KBM-7 (cell line): ENCODE results near the gene TMEM273.
A peak's percentile ranks its signal among the peaks of the same experiment; 100 is the strongest.

Source experiments
- DNase-seq: peaks from one replicate; pipeline ENCODE4 v3.0.0-alpha.2; 2015
- in situ Hi-C: fragments of 300-500 bp; cut with MboI; formaldehyde crosslinking; loops from 2 replicates; pipeline ENCODE4 v1.14.3; 2020; ENCODE audit warnings: low sequenced_read_pairs, low pct_unique_long_range_greater_than_20kb, mixed read lengths

TMEM273 gene, protein sequence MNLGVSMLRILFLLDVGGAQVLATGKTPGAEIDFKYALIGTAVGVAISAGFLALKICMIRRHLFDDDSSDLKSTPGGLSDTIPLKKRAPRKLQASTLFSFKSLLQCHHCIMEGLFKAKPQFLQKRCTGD

DNA sequence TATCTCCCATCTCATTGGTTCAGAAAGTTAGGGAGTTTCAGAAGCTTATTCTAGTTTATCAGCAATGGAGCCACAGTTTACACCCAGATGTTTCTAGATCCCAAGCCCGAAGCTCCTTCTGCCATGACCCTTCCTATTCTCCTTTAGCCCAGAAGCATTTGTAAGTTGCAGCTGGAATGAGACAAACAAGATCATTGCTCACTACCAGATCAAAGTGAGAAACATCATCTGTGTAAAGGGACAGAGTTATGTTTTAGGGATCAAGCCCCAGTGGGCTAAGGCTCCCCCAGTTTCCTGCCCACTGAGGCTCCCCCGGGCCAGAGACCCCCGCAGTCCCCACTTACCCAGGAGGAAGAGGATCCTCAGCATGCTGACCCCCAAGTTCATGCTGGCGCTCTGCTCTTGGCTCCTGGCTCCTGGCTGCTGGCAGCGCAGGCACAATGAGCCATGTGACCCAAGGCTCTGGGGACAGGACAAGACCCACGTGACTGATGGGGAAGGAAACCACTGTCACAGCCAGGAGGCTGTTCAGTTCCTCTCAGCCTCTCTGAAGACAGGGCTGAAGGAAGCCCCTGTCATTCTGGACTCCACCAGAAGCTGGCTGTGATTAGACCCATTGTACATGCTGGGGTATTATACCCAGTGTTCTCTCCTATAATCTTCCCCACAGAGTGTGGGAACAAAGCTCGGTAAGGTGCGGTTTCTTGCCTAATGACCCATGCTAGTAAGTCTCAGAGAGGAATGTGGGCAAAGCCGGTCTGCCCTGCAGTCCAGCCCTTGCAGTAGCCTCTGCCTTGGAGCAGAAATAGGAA lies at the start of gene TMEM273:
TSS of gene TMEM273 (minus strand) at position 442 of the 812 bp plus-strand sequence. CDS start at position 387, 55 bp downstream.
- DNase-seq, result peak; percentile 75
- in situ Hi-C loops, result no loop called here

DNA sequence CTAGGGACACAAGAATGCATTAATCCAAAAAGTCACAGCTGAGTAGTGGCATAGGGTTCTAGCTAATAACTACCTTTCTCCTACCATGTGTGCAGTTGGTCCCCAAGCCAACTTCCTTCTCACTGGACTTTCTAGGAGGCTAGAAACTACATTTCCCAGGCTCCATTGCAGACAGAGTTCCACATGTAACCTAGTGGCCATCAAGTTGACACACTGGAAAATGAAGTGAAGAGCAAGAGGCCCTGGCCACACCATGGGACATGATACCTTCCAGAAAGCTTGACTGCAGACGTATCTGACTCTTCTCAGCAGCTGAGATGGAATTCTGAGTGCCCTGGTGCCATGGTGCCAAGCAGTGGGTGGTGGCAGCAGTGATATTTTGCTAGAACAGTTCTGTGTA lies 49.8 kb upstream of the TMEM273 start:
- in situ Hi-C loops, result no loop called here
- DNase-seq, result no peak

GRCh38 chr10:49235392-49235791 lies 47.2 kb upstream of the TMEM273 start:
- in situ Hi-C loops, result no loop called here
- no peak for DNase-seq

- DNase-seq, result no peak
- in situ Hi-C loops, result no loop called here
These were observed 43.1 kb upstream of the TMEM273 start for GRCh38 chr10:49231086-49231820.

- DNase-seq, result no peak
- in situ Hi-C loops, result no loop called here
These were observed 41.8 kb upstream of the TMEM273 start for GRCh38 chr10:49230004-49230403.

- no peak for DNase-seq
- in situ Hi-C loops, result no loop called here
These were observed 40.5 kb upstream of the TMEM273 start for GRCh38 chr10:49228677-49229076.

- in situ Hi-C loops, result no loop called here
These were observed 39.2 kb upstream of the TMEM273 start for GRCh38 chr10:49227406-49227805.

DNA sequence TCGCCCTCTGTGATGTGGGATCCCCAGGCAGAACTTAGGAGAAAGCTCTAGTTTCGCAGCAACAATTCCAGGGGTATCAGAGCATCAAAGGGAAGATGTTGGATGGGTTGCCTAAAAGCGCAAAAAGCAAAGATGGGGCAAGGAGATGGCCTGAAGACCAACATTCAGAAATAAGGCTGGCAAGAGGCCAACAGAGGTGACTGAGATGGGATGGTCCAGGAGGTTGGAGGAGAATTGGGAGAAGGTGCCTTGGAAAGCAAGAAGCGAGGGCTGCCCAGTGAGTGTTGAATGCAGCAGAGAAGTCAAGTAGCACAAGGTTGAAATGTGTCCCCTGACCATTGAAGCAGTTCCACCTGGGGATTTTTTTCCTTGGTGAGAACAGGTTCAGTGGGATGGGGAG lies 38.4 kb upstream of the TMEM273 start:
- DNase-seq, result no peak
- in situ Hi-C loops, result no loop called here

More at GRCh38 chr10:49227406-49227805, 39.2 kb upstream of the TMEM273 start:
- DNase-seq, result no peak

DNA sequence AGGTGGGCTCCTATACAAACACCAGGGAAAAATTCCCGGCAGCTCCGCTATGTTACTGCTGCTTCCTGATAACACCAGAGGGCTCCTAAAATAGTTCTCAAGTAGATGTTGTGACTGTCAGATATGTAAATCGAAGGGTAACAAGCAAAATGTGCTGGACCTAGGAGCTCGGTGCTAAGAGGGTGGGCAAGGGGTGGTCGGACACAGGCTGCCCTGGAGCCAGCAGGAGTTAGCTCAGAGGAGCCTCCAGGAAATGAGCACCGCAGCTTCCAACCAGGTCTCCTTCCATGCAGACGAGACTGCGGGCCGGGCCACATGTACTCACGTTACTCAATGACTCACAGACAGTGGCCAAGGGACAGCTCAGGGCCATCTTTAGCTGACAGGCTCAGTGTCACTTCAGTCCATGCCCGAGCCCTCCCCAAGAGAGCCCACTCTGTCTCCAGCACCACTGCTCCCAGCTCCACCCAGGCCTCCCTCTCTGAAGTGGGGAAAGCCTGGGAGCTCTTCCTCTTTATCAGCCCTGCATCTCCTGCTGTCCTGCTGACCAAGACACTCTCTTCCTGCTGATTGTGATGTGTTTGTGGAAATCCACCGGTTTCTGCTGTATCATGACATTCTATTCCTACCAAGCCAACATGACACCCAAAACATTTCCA lies 37.2 kb upstream of the TMEM273 start:
- in situ Hi-C loops, result no loop called here

GRCh38 chr10:49223205-49223604 lies 35.0 kb upstream of the TMEM273 start:
- DNase-seq, result no peak
- in situ Hi-C loops, result no loop called here

More for the DNA sequence above, 37.2 kb upstream of the TMEM273 start:
- no peak for DNase-seq

DNA sequence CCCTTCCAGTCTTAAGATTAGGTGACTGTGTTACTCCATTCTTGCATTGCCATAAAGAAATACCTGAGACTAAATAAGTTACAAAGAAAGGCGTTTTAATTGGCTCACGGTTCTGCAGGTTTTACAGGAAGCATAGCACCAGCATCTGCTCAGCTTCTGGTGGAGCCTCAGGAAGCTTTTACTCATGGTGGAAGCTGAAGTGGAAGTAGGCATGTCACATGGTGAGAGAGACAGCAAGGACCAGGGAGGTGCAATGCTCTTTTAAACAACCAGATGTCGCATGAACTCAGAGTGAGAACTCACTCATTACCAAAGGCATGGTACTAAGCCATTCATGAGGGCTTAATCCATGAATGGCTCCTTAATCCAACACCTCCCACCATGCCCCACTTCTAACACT lies 34.0 kb upstream of the TMEM273 start:
- no peak for DNase-seq
- in situ Hi-C loops, result no loop called here

DNA sequence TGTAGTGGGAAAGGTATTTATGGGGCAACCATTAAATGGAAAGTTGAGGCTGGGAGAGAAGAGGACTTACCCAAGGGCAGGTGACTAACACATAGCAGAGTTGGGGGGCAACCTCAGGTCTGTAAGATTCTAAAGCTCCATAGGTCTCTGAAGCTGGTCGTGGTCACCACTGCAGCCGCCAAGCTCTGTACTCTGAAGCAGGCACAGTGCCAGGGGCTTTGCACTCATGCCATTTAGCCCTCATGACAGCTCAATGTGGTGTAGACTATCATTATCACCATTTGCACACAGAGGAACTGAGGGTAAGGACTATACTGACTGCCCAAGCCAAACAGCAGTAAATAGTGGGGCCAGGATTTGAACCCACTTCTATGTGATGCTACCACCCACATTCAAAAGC lies 32.5 kb upstream of the TMEM273 start:
- in situ Hi-C loops, result no loop called here
- no peak for DNase-seq

- no peak for DNase-seq
- in situ Hi-C loops, result no loop called here
These were observed 31.8 kb upstream of the TMEM273 start for GRCh38 chr10:49220031-49220430.

DNA sequence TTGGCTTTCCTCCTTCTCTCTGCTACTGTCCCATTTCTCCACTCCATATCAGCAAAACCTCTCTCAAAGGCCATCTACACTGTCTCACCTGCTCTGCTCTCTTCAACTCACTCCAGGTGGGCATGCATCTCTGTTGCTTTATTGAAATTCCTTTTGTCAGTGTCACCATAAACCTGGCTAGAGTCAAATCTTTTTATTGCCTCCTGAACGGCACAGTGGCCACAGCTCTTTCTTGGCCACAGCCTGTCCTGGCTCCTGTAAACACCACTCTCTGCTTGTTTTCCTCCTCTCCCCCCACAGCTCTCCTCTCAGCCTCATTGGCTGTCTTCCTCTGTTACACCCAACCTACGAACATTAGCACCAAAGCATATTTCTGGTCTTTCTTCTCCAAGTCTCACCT lies 31.1 kb upstream of the TMEM273 start:
- DNase-seq, result no peak
- in situ Hi-C loops, result no loop called here

DNA sequence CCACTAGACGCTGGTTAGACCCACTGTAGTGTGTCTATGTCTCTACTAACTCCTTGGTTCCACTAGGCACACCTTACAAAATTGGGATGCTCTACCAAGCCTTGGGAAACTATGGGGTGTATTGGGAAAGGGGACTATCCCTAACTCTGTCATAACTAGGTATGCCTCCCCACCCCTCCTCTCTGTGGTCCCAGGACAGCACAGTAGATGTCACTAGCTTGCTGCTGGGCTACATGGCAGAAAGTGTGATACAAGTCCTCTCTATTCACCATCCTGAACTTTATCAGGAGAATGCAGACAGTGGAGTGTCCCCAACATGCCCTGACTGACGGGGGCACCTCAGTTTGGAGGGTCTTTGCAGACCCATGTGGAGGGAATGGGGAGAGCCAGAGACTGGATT lies 30.3 kb upstream of the TMEM273 start:
- no peak for DNase-seq
- in situ Hi-C loops, result no loop called here

- in situ Hi-C loops, result no loop called here
- DNase-seq, result no peak
These were observed 29.5 kb upstream of the TMEM273 start for GRCh38 chr10:49217645-49218044.

- in situ Hi-C loops, result no loop called here
- DNase-seq, result no peak
These were observed 25.0 kb upstream of the TMEM273 start for GRCh38 chr10:49213211-49213610.

DNA sequence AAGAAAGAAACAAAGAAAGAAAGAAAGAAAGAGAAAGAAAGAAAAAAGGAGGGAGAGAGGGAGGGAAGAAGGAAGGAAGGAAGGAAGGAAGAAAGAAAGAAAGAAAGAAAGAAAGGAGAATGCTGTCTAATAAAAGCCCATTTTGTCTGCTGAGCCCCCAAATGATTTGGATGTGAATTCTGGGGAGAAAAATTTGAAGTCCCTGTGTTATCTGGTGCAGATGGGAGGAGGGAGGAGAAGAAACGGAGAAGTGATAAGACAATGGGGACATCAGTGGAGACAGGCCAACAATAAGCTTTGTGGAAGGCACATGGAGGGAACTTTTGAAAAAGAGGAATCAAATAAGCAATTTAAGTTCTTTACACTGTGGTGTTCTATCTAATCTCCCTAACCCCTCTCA lies 24.6 kb upstream of the TMEM273 start:
- in situ Hi-C loops, result no loop called here
- peak; percentile 18 for DNase-seq

DNA sequence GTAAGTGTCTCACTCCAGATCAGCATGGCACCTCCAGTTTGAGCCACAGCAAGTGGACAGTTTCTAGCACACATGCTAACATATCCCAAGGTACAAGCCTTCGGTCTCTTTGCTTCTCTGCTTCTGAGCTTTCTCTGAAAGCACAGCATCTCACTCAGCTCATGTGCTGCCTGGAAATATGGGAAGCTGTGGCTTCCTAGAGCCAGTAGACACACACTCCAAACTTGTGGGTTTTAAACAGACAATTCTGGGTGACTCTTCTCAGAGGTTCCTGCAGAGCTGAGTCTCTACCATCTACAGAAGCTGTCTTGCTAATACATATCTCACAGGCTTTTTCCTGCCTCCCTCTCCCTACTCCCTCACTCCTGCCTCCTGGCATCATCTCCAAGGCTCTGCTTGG lies 23.9 kb upstream of the TMEM273 start:
- DNase-seq, result peak; percentile 21

DNA sequence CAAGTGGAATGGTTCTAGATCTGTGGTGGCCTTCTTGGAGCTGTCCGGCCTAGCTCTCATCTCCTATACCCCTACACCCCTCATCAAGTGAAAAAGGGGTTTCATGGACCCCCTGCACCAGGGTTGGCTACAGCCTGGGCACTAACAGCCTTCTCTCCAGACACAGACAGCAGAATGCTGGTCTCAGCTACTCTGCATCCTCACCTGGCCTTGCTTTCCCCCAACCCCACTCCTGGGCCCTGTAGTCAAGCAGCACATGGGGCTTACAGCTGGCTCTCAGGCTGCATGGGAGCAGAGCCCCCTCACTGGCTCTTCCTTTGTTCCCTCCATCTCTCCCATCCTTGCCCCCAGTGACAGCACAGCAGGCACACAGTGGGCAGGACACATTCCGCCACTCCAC lies 20.8 kb upstream of the TMEM273 start:
- DNase-seq, result no peak
- in situ Hi-C loops, result no loop called here

More for the DNA sequence above, 23.9 kb upstream of the TMEM273 start:
- in situ Hi-C loops, result no loop called here
